HCT116 (cell line): ENCODE measurements around the gene RRBP1. TPM values are rescaled to one million over a fixed set of nuclear protein-coding genes. Genes with fewer than 3 reads are reported as not detected.

ENCODE experiments used
- ATAC-seq: fragments of 200-7000 bp; cut with Tn5 transposase; 2 replicates; pipeline ENCODE4 v1.9.1; 2020; ENCODE audit warnings: mild to moderate bottlenecking, moderate library complexity
- BruUV-seq: library from RNA; stranded (reverse); fragments of 400-500 nt; replicated peaks from 2 replicates; lab custom pipeline; 2021; lab: Mats Ljungman, UMichigan
- CTCF ChIA-PET: fragments of 300-600 bp; sonication (Branson Sonifier 250); formaldehyde crosslinking; loops from one replicate; lab custom pipeline; 2021; ENCODE audit warnings: antibody characterized with exemption; lab: Charles Lee
- POLR2A ChIA-PET: fragments of 300-600, 350-600 bp; sonication (Branson Sonifier 250); formaldehyde crosslinking; loops from one replicate; lab custom pipeline; 2021; ENCODE audit warnings: antibody characterized with exemption; lab: Charles Lee
- RAD21 ChIA-PET, 2 experiments: fragments of 300-600 bp; sonication (Branson Sonifier 250); formaldehyde crosslinking; loops; one replicate each; lab custom pipeline; 2023; ENCODE audit warnings: low total read pairs in 2 of 2; ENCODE audit not compliant: uncharacterized antibody in 2 of 2, unreplicated experiment in 2 of 2, low non-redundant PET in 1 of 2; lab: Charles Lee
- DNase-seq: peaks from one replicate; pipeline ENCODE4 v3.0.0-alpha.2; 2010; ENCODE audit warnings: low read depth, low spot score
- H2AFZ ChIP-seq: fragments of 200-600 bp; shearing (Covaris generic), sonication (generic); 2 replicates; pipeline ENCODE4 v1.6.1; 2017; ENCODE audit warnings: low read depth, mixed run types, mixed read lengths, antibody characterized with exemption, low read length; ENCODE audit not compliant: poor library complexity, severe bottlenecking
- H3K27ac ChIP-seq: 2 replicates; pipeline ENCODE4 v1.5.1; 2012; ENCODE audit warnings: low read depth, low read length
- H3K27me3 ChIP-seq: fragments of 200-600 bp; sonication (generic); 2 replicates; pipeline ENCODE4 v1.6.1; 2016; ENCODE audit warnings: mixed run types, low read length, mixed read lengths; ENCODE audit not compliant: insufficient read depth
- H3K36me3 ChIP-seq, 2 experiments: fragments of 200-500 bp in 1 of 2; fragments of 200-600 bp in 1 of 2; sonication (Bioruptor generic) in 1 of 2; sonication (generic) in 1 of 2; 2 replicates each; pipeline versions ENCODE4 v1.5.1 to v1.6.1; 2014 to 2016; ENCODE audit warnings: low read length in 2 of 2, inconsistent platforms in 1 of 2, mixed read lengths in 1 of 2, mixed run types in 1 of 2; ENCODE audit not compliant: insufficient read depth in 2 of 2, control insufficient read depth in 1 of 2
- H3K4me1 ChIP-seq, 2 experiments: fragments of 200-600 bp in 1 of 2; sonication (generic) in 1 of 2; 2 replicates each; pipeline versions ENCODE4 v1.5.1 to v1.6.1; 2012 to 2017; ENCODE audit warnings: low read length in 2 of 2, inconsistent platforms in 1 of 2, mild to moderate bottlenecking in 1 of 2, mixed read lengths in 1 of 2, mixed run types in 1 of 2, moderate library complexity in 1 of 2; ENCODE audit not compliant: insufficient read depth in 2 of 2, control insufficient read depth in 1 of 2
- H3K4me2 ChIP-seq: fragments of 200-600 bp; sonication (generic); 2 replicates; pipeline ENCODE4 v1.6.1; 2017; ENCODE audit warnings: mixed run types, low read length, mixed read lengths
- H3K4me3 ChIP-seq, 2 experiments: fragments of 200-600 bp in 1 of 2; sonication (generic) in 1 of 2; replicated peaks in 1 of 2; 2 replicates each; pipeline ENCODE4 v1.5.1; 2011 to 2016; ENCODE audit warnings: low read length in 2 of 2, control low read depth in 1 of 2, low read depth in 1 of 2, mild to moderate bottlenecking in 1 of 2, mixed read lengths in 1 of 2, mixed run types in 1 of 2
- H3K79me2 ChIP-seq: fragments of 200-600 bp; sonication (generic); 2 replicates; pipeline ENCODE4 v1.6.1; 2017; ENCODE audit warnings: mild to moderate bottlenecking, mixed run types, low read length, moderate library complexity, mixed read lengths; ENCODE audit not compliant: insufficient read depth
- H3K9ac ChIP-seq: fragments of 200-600 bp; sonication (generic); 2 replicates; pipeline ENCODE4 v1.6.1; 2016; ENCODE audit warnings: low read length, mixed read lengths
- H3K9me2 ChIP-seq: fragments of 200-600 bp; sonication (generic), shearing (Covaris generic); 2 replicates; pipeline ENCODE4 v1.6.1; 2017; ENCODE audit warnings: mixed run types, mild to moderate bottlenecking, moderate library complexity; ENCODE audit not compliant: insufficient read depth
- H3K9me3 ChIP-seq, 2 experiments: fragments of 200-500 bp in 1 of 2; fragments of 200-600 bp in 1 of 2; sonication (Bioruptor generic) in 1 of 2; sonication (generic) in 1 of 2; 2 replicates each; pipeline ENCODE4 v1.6.1; 2014 to 2017; ENCODE audit warnings: low read length in 2 of 2, mixed read lengths in 2 of 2, inconsistent platforms in 1 of 2, low read depth in 1 of 2, mild to moderate bottlenecking in 1 of 2, mixed run types in 1 of 2, moderate library complexity in 1 of 2; ENCODE audit not compliant: control insufficient read depth in 1 of 2, insufficient read depth in 1 of 2
- H4K20me1 ChIP-seq: fragments of 200-600 bp; sonication (generic), shearing (Covaris generic); 2 replicates; pipeline ENCODE4 v1.6.1; 2017; ENCODE audit warnings: mixed run types, mild to moderate bottlenecking, moderate library complexity; ENCODE audit not compliant: insufficient read depth
- CEBPB ChIP-seq: IDR thresholded peaks from 2 replicates; pipeline ENCODE4 v1.6.1; 2012; ENCODE audit warnings: low read depth
- EGR1 ChIP-seq: IDR thresholded peaks from 2 replicates; pipeline ENCODE4 v1.6.1; 2012; ENCODE audit warnings: low read depth
- EZH2phosphoT487 ChIP-seq: fragments of 200-600 bp; IDR thresholded peaks from 2 replicates; pipeline ENCODE4 v1.6.1; 2018; ENCODE audit warnings: antibody characterized with exemption, borderline replicate concordance
- FOSL1 ChIP-seq: IDR thresholded peaks from 2 replicates; pipeline ENCODE4 v1.6.1; 2012; ENCODE audit warnings: low read depth
- JUND ChIP-seq: IDR thresholded peaks from 2 replicates; pipeline ENCODE4 v1.6.1; 2012
- POLR2AphosphoS5 ChIP-seq: IDR thresholded peaks from 2 replicates; pipeline ENCODE4 v1.6.1; 2011; ENCODE audit warnings: mild to moderate bottlenecking, low read depth, low read length, moderate library complexity
- RAD21 ChIP-seq: IDR thresholded peaks from 2 replicates; pipeline ENCODE4 v1.6.1; 2012; ENCODE audit warnings: low read depth, mild to moderate bottlenecking
- SIN3A ChIP-seq: IDR thresholded peaks from 2 replicates; pipeline ENCODE4 v1.6.1; 2012; ENCODE audit warnings: low read depth
- SRF ChIP-seq: IDR thresholded peaks from 2 replicates; pipeline ENCODE4 v1.6.1; 2012; ENCODE audit warnings: low read depth
- YY1 ChIP-seq: IDR thresholded peaks from 2 replicates; pipeline ENCODE4 v1.6.1; 2011; ENCODE audit warnings: low read length, low read depth, moderate library complexity, mild to moderate bottlenecking; ENCODE audit not compliant: insufficient replicate concordance; ENCODE audit errors: extremely low read depth
- intact Hi-C: fragments of 100-400 bp; cut with micrococcal nuclease; formaldehyde crosslinking; loops from 2 replicates; pipeline ENCODE4 v1.10.0; 2022
- total RNA-seq: library from RNA; stranded (reverse); gene quantifications from one replicate; pipeline ENCODE4 v1.2.1, GENCODE V29; 2021; ENCODE audit not compliant: unreplicated experiment
- TF ChIP-seq, protein P1 (sequence below): IDR thresholded peaks from 2 replicates; pipeline ENCODE4 v1.6.1; 2012
- TF ChIP-seq, protein P2 (sequence below), 3 experiments: fragments of 200-600 bp in 1 of 3; sonication (generic) in 1 of 3; IDR thresholded peaks in 2 of 3; conservative IDR thresholded peaks in 1 of 3; 2 replicates each; pipeline ENCODE4 v1.5.1; 2012 to 2017; ENCODE audit warnings: low read depth in 2 of 3, low read length in 2 of 3, antibody characterized with exemption in 1 of 3, borderline replicate concordance in 1 of 3, control low read depth in 1 of 3, mild to moderate bottlenecking in 1 of 3, mixed read lengths in 1 of 3, mixed run types in 1 of 3, moderate library complexity in 1 of 3; ENCODE audit not compliant: insufficient read depth in 1 of 3

The RRBP1 gene
- total RNA-seq, 1 experiment from 2014 or later = 123 TPM

DNA sequence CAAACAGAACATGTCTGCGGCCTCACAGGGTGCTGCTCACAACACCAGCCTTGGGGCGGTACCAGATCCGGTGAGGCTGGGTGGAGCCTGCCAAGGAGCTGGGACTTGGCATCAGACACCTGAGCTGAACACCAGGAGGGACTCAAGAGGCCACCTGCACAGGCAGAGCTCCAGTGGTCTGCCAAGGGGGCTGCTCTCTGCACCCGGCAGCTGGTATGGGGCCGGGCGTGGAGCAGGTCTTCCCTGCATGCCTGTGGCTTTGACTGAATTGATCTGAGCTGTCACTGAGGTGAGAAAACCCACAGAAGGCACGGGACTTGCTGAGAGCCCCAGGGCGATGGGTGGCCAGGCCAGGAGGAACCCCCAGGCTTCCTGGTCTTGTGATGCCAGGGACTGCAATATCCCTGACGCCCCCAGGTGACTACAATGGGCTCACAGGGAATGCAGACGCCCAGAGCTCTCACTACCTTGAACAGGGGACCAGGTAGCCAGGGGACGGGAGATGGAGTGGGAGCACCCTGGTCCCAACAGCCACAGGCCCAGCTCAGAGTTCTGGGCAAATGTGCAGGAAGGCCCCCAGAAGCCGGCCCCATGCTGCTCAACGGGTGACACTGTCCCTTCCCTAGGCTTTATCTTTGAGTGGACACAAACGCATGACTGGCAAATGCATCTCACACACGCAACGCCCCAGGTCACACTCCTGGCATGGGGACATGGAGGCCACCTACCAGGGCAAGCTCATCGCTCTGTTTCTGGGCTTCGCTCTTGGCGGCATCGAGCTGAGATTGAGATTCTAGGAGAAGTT lies 64.0 kb downstream of the RRBP1 start:
- Histone ChIP-seq H3K9me2 (no peaks in the 10 kb centered on the region), H3K36me3 (peaks cover 16 to 28% of the 10 kb centered on the region in 2 experiments; a peak in 3 of 4 replicates), H3K9me3 (no peaks in the 10 kb centered on the region), H3K4me2 (no peak overlapping the region), H2AFZ (no peak overlapping the region), H3K27ac (no peak overlapping the region), H3K4me1 (no peaks in the 10 kb centered on the region), H3K9ac (no peak overlapping the region), H3K4me3 (no peak overlapping the region)
- CTCF ChIA-PET = interaction anchor here (0.8 to 1.2 kb wide), 3 partner anchors 81 to 814 kb away, joined by 3 to 8 read pairs (median 4); no protein-coding TSS in a partner anchor
- DNase-seq = no peak
- peak; percentile 18 for ATAC-seq
- no TSS peak for BruUV-seq
- RAD21 ChIA-PET = no interaction called here
- POLR2A ChIA-PET = no interaction called here
- intact Hi-C loops = loop anchor here (1.0 kb wide), 2 partner anchors 81 to 114 kb away; no protein-coding TSS in a partner anchor
- no peak for TF ChIP-seq RAD21
- TF ChIP-seq POLR2AphosphoS5 = no peak
- no peak for TF ChIP-seq FOSL1
- no peak for TF ChIP-seq SRF
- TF ChIP-seq, all 23 proteins: peak for 0
- Histone ChIP-seq H3K27me3 (no peaks in the 10 kb centered on the region), H4K20me1 (no peaks in the 10 kb centered on the region), H3K79me2 (no peaks in the 10 kb centered on the region)

DNA sequence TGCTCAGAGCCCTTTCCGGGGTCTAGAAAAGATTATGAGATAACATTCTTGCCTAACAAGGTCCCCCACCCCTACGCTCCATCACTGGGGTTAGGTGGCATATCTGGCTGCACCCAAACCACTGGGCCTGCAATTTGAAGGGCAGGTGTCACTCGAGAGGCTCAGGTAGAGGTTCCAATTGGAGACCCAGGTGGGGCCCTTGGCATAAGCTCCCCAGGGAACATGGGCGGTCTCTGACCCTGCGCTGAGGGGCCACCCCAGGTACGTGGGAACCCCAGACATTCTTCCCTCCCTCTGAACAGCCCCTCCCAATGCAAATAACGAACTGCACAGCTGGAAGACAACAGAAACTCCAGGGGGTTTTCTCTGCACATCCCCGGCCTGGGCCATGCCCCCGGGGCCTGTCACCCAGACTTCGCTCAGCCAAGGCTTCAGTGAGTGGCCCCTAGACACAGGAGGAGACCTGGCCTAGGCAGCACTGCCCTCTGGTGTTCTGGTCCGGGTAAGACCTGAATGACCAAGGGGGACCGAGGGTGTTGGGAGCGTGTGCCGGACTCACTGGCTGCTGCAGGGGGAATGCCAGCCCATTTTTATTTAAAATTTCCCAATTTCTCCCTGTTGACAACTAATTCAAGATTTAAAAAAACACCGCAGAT lies 64.7 kb downstream of the RRBP1 start:
- peak; percentile 84 for TF ChIP-seq RAD21
- TF ChIP-seq CEBPB = no peak
- no peak for TF ChIP-seq EZH2phosphoT487
- TF ChIP-seq EGR1 = no peak
- TF ChIP-seq, protein P1, sequence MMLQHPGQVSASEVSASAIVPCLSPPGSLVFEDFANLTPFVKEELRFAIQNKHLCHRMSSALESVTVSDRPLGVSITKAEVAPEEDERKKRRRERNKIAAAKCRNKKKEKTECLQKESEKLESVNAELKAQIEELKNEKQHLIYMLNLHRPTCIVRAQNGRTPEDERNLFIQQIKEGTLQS = no peak
- TF ChIP-seq YY1 = no peak
- TF ChIP-seq, protein P2, sequence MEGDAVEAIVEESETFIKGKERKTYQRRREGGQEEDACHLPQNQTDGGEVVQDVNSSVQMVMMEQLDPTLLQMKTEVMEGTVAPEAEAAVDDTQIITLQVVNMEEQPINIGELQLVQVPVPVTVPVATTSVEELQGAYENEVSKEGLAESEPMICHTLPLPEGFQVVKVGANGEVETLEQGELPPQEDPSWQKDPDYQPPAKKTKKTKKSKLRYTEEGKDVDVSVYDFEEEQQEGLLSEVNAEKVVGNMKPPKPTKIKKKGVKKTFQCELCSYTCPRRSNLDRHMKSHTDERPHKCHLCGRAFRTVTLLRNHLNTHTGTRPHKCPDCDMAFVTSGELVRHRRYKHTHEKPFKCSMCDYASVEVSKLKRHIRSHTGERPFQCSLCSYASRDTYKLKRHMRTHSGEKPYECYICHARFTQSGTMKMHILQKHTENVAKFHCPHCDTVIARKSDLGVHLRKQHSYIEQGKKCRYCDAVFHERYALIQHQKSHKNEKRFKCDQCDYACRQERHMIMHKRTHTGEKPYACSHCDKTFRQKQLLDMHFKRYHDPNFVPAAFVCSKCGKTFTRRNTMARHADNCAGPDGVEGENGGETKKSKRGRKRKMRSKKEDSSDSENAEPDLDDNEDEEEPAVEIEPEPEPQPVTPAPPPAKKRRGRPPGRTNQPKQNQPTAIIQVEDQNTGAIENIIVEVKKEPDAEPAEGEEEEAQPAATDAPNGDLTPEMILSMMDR (IDR thresholded peaks at IDR 0.05 in 2 of 3, conservative IDR thresholded peaks at IDR 0.05 in 1 of 3; ENCODE audit: borderline replicate concordance in 1 of 3, insufficient read depth in 1 of 3, low read depth in 2 of 3, low read length in 2 of 3) = peak; percentile 64 to 74 (median 68)
- no peak for TF ChIP-seq SIN3A
- TF ChIP-seq JUND = no peak
- H4K20me1 ChIP-seq = no peaks in the 10 kb centered on the region
- H3K9ac ChIP-seq = no peak overlapping the region
- DNase-seq (peak; percentile 18), ATAC-seq (peak; percentile 80)
- no peak overlapping the region for H3K4me3 ChIP-seq
- ChIA-PET RAD21 (no interaction called here), POLR2A (no interaction called here), CTCF (interaction anchor here (1.0 kb wide), 1 partner anchor 112 kb away, joined by 3 read pairs; no protein-coding TSS in a partner anchor)
- H3K4me2 ChIP-seq = no peak overlapping the region
- no peaks in the 10 kb centered on the region for H3K9me2 ChIP-seq
- no peaks in the 10 kb centered on the region for H3K9me3 ChIP-seq
- no TSS peak for BruUV-seq
- intact Hi-C loops = loop anchor here (1.0 kb wide), 2 partner anchors 80 to 113 kb away; no protein-coding TSS in a partner anchor
- no peak overlapping the region for H3K27ac ChIP-seq
- H2AFZ ChIP-seq = no peak overlapping the region
- H3K79me2 ChIP-seq = no peaks in the 10 kb centered on the region
- no peaks in the 10 kb centered on the region for H3K27me3 ChIP-seq
- peaks cover 16 to 28% of the 10 kb centered on the region in 2 experiments; a peak in 3 of 4 replicates for H3K36me3 ChIP-seq
- H3K4me1 ChIP-seq = no peaks in the 10 kb centered on the region
